NCI-H1105 treated with DMSO at 0.1 percent for 48 hours (cell line): ENCODE data around the gene GIN1.
A peak's percentile ranks its signal among the peaks of the same experiment; 100 is the strongest.
"Not testable (repeated sequence)": the region's sequence is repeated elsewhere in the genome, so short reads cannot be mapped to it uniquely, and the experiment has no call there.

Source experiments
- DNase-seq: peaks from one replicate; lab custom pipeline; 2025; lab: John Stamatoyannopoulos, UW

GIN1 gene

GRCh38 chr5:103109277-103109676 is 10.7 kb downstream of the GIN1 start:
- DNase-seq: no peak

GRCh38 chr5:103108086-103108485 is 11.9 kb downstream of the GIN1 start:
- DNase-seq: no peak

GRCh38 chr5:103102234-103102633 is 17.7 kb downstream of the GIN1 start:
- no peak for DNase-seq

- DNase-seq: no peak
Observed at GRCh38 chr5:103101079-103101750, 18.7 kb downstream of the GIN1 start.

GRCh38 chr5:103098993-103099392 is 20.9 kb downstream of the GIN1 start:
- no peak for DNase-seq

- no peak for DNase-seq
Observed at GRCh38 chr5:103094737-103095136, 25.2 kb downstream of the GIN1 start.

- no peak for DNase-seq
Observed at GRCh38 chr5:103093727-103094126, 26.2 kb downstream of the GIN1 start.

GRCh38 chr5:103092676-103093075 is 27.3 kb downstream of the GIN1 start:
- DNase-seq: no peak

GRCh38 chr5:103090791-103091190 is 29.1 kb downstream of the GIN1 start:
- no peak for DNase-seq

- DNase-seq: no peak
Observed at GRCh38 chr5:103089272-103089671, 30.7 kb downstream of the GIN1 start.

- DNase-seq: no peak
Observed at GRCh38 chr5:103086547-103086946, 33.4 kb downstream of the GIN1 start.

GRCh38 chr5:103079796-103080195 is 40.1 kb downstream of the GIN1 start:
- DNase-seq: no peak

GRCh38 chr5:103075442-103075841 is 44.5 kb downstream of the GIN1 start:
- no peak for DNase-seq

- not testable (repeated sequence) for DNase-seq
Observed at GRCh38 chr5:103073500-103073899, 46.4 kb downstream of the GIN1 start.

GRCh38 chr5:103066326-103066725 is 53.6 kb downstream of the GIN1 start:
- DNase-seq: no peak

- DNase-seq: no peak
Observed at GRCh38 chr5:103060424-103060954, 59.4 kb downstream of the GIN1 start.

- no peak for DNase-seq
Observed at GRCh38 chr5:103059525-103059924, 60.4 kb downstream of the GIN1 start.

GRCh38 chr5:103057208-103058130 is 62.5 kb downstream of the GIN1 start:
- DNase-seq: no peak

- DNase-seq: not testable (repeated sequence)
Observed at GRCh38 chr5:103046706-103047105, 73.2 kb downstream of the GIN1 start.

GRCh38 chr5:103041071-103041676 is 78.8 kb downstream of the GIN1 start:
- peak; percentile 56 for DNase-seq

- no peak for DNase-seq
Observed at GRCh38 chr5:103037673-103038455, 82.1 kb downstream of the GIN1 start.

GRCh38 chr5:103036601-103037000 is 83.3 kb downstream of the GIN1 start:
- DNase-seq: no peak
